Vagina (tissue), 2 donors: ENCODE measurements around the gene F2R. TPM values are rescaled to one million over a fixed set of nuclear protein-coding genes. Genes with fewer than 3 reads are reported as not detected.

Experiments used
- DNase-seq, 2 donors: peaks; one replicate each; pipeline ENCODE4 v3.0.0-alpha.2; 2017; ENCODE audit errors: extremely low spot score in 2 of 2
- H3K27ac ChIP-seq: fragments of 200-600 bp; sonication (generic); one replicate; pipeline ENCODE4 v1.5.1; 2019
- H3K27me3 ChIP-seq: fragments of 200-600 bp; sonication (generic); one replicate; pipeline ENCODE4 v1.5.1; 2019
- H3K36me3 ChIP-seq, 2 donors: fragments of 200-600 bp; sonication (generic); one replicate each; pipeline ENCODE4 v1.5.1; 2017 to 2019
- H3K4me1 ChIP-seq: fragments of 200-600 bp; sonication (generic); one replicate; pipeline ENCODE4 v1.5.1; 2019
- H3K4me3 ChIP-seq, 2 donors: fragments of 200-600 bp; sonication (generic); 1 replicate in 1 of 2; 2 replicates in 1 of 2; pipeline ENCODE4 v1.5.1; 2016 to 2019
- H3K9me3 ChIP-seq: fragments of 200-600 bp; sonication (generic); one replicate; pipeline ENCODE4 v1.5.1; 2019
- CTCF ChIP-seq, 3 experiments: fragments of 450-650 bp in 2 of 3; fragments of 200-600 bp in 1 of 3; sonication (generic) in 1 of 3; IDR thresholded peaks; one replicate each; pipeline ENCODE4 v1.5.1; 2017 to 2019; ENCODE audit warnings: antibody characterized with exemption in 3 of 3, mild to moderate bottlenecking in 2 of 3, moderate library complexity in 2 of 3
- POLR2A ChIP-seq, 2 donors: fragments of 450-650 bp; IDR thresholded peaks; one replicate each; pipeline ENCODE4 v1.6.1; 2017; ENCODE audit warnings: antibody characterized with exemption in 2 of 2, mild to moderate bottlenecking in 2 of 2, moderate library complexity in 2 of 2
- POLR2AphosphoS5 ChIP-seq, 2 donors: sonication (generic); formaldehyde crosslinking; IDR thresholded peaks; one replicate each; pipeline ENCODE4 v1.9.0; 2017; ENCODE audit warnings: antibody characterized with exemption in 2 of 2, mild to moderate bottlenecking in 2 of 2, low read depth in 1 of 2; ENCODE audit not compliant: insufficient read depth in 1 of 2
- intact Hi-C: fragments of 100-400 bp; cut with DNase I; formaldehyde crosslinking; loops from one replicate; pipeline ENCODE4 v1.15.1; 2023
- small RNA-seq: library from RNA; depleted of rRNA; stranded (forward); fragments of <200 nt; gene quantifications from one replicate; pipeline ENCODE3, GENCODE V24; 2016
- total RNA-seq: library from RNA; depleted of rRNA; stranded (reverse); fragments of >200 nt; gene quantifications from one replicate; pipeline ENCODE4 v1.2.3, GENCODE V29; 2016

Gene F2R
- total RNA-seq, 1 donor from 2014 or later, result 7.1 TPM

- no peaks in the 10 kb centered on the region for H3K36me3 ChIP-seq
- no peak overlapping the region for H3K4me3 ChIP-seq
- TF ChIP-seq CTCF (IDR thresholded peaks at IDR 0.05) (no peak), POLR2A (IDR thresholded peaks at IDR 0.05) (no peak), POLR2AphosphoS5 (IDR thresholded peaks at IDR 0.05; ENCODE audit: insufficient read depth in 1 of 2, low read depth in 1 of 2) (no peak)
- no peak overlapping the region for H3K27ac ChIP-seq
- DNase-seq, result no peak
- H3K9me3 ChIP-seq, result no peaks in the 10 kb centered on the region
- H3K4me1 ChIP-seq, result no peaks in the 10 kb centered on the region
- H3K27me3 ChIP-seq, result no peaks in the 10 kb centered on the region
- intact Hi-C loops, result no loop called here
These were observed 66.5 kb downstream of the F2R start for GRCh38 chr5:76782444-76782843.

Small RNA genes lying within 50 kb of the gene (small RNA-seq; reads per million reads assigned to genes)
- gene RF02154, result not detected
- gene RF02155, result not detected

Other genes starting within 250 kb of the F2R start
- not detected for gene F2RL2, start 92.7 kb upstream of the F2R start, total RNA-seq
- 6.6 TPM for gene F2RL1, start 102.9 kb downstream of the F2R start, total RNA-seq
- not detected for gene S100Z, start 133.9 kb downstream of the F2R start, total RNA-seq
- gene CRHBP, start 236.9 kb downstream of the F2R start, total RNA-seq, result 5.9 TPM